Measurements from ENCODE around the gene ZNF280A.

DNA sequence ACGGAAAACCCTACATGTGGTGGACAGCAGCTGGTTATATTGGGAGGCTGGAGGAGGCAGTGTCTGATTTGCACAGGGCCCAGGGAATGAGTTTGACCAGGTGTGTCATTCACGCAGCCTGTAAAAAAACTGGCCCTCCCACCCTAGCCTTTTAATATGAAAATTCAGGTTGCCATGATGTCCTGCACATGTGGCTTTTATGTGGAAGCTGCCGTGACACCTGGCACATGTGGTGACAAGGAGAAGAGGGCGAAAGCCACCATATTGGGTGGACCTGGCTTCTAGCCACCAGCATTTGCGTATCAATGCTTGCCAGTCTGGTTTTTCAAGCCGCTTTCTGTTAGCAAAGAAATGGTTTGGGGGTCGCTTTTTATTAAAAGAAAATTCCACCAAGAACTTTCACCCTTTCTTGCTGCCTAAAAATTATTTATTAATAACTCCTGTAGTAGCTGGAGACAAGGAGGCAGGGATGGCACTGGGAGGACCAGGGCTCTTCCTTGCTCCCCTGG, 54.9 kb downstream of the ZNF280A start:
- TF ChIP-seq CTCF (IDR thresholded peaks at IDR 0.05; ENCODE audit: insufficient read depth, low read length) (no peak), GABPA (IDR thresholded peaks at IDR 0.05; ENCODE audit: low read depth) (no peak), REST (IDR thresholded peaks at IDR 0.05; ENCODE audit: insufficient replicate concordance, low read depth) (no peak), POLR2AphosphoS5 (IDR thresholded peaks at IDR 0.05; ENCODE audit: low read depth) (no peak), SPI1 (IDR thresholded peaks at IDR 0.05; ENCODE audit: borderline replicate concordance, low read depth) (no peak)

All from HL-60 (cell line).